Activated CD8-positive, alpha-beta T cell treated with anti-CD3 and anti-CD28 coated beads, Interleukin-2, amount 10 ng/mL, durations not matched to agents 7 days and 5 days (primary cell): ENCODE measurements around the gene PORCN. TPM values are rescaled to one million over a fixed set of nuclear protein-coding genes. Genes with fewer than 3 reads are reported as not detected.

Experiments used
- ATAC-seq: fragments of 150-1000 bp; cut with Tn5 transposase; one replicate; pipeline ENCODE4 v1.10.0; 2021; ENCODE audit warnings: moderate library complexity
- CTCF ChIA-PET: fragments of 350-600 bp; sonication (Branson Sonifier 250); formaldehyde crosslinking; loops from one replicate; lab custom pipeline; 2021; ENCODE audit warnings: antibody characterized with exemption; lab: Charles Lee
- POLR2A ChIA-PET: fragments of 350-600 bp; sonication (Branson Sonifier 250); formaldehyde crosslinking; loops from one replicate; lab custom pipeline; 2021; ENCODE audit warnings: antibody characterized with exemption; lab: Charles Lee
- DNase-seq: peaks from one replicate; pipeline ENCODE4 v3.0.0-alpha.2; 2020
- H3K27ac Mint-ChIP-seq: one replicate; pipeline ENCODE4 v1.8.0; 2021; ENCODE audit warnings: mild to moderate bottlenecking, mixed read lengths
- H3K27me3 Mint-ChIP-seq: one replicate; pipeline ENCODE4 v1.8.0; 2021; ENCODE audit warnings: low read depth, mixed read lengths
- H3K36me3 Mint-ChIP-seq: one replicate; pipeline ENCODE4 v1.8.0; 2021; ENCODE audit warnings: low read depth, mixed read lengths
- H3K4me1 Mint-ChIP-seq: one replicate; pipeline ENCODE4 v1.8.0; 2021; ENCODE audit warnings: low read depth, mixed read lengths
- H3K4me3 Mint-ChIP-seq: one replicate; pipeline ENCODE4 v1.8.0; 2021; ENCODE audit warnings: mild to moderate bottlenecking, mixed read lengths
- H3K9me3 Mint-ChIP-seq: one replicate; pipeline ENCODE4 v1.8.0; 2022; ENCODE audit warnings: mixed read lengths; ENCODE audit not compliant: insufficient read depth
- total RNA-seq, 2 experiments: library from RNA; stranded (reverse); gene quantifications; one replicate each; pipeline ENCODE4 v1.2.3, GENCODE V29; 2021

Gene PORCN
- total RNA-seq, 2 experiments from 2014 or later, result 19.4 to 22.7 TPM

- H3K9me3 Mint-ChIP-seq, result no peaks in the 10 kb centered on the region
- DNase-seq, result no peak
- no peaks in the 10 kb centered on the region for H3K36me3 Mint-ChIP-seq
- no peak for ATAC-seq
- H3K27me3 Mint-ChIP-seq, result no peaks in the 10 kb centered on the region
- H3K4me3 Mint-ChIP-seq, result no peak overlapping the region
- ChIA-PET CTCF (no interaction called here), POLR2A (no interaction called here)
- no peaks in the 10 kb centered on the region for H3K4me1 Mint-ChIP-seq
- no peak overlapping the region for H3K27ac Mint-ChIP-seq
Observed at GRCh38 chrX:48492293-48492910, 16.4 kb upstream of the PORCN start.

GRCh38 chrX:48493890-48494364 lies 14.9 kb upstream of the PORCN start:
- POLR2A ChIA-PET, result no interaction called here
- H3K9me3 Mint-ChIP-seq, result no peaks in the 10 kb centered on the region
- no peak overlapping the region for H3K27ac Mint-ChIP-seq
- CTCF ChIA-PET, result interaction anchor here (0.9 to 1.5 kb wide), 4 partner anchors 15 to 45 kb away, joined by 3 to 4 read pairs (median 4); partner anchors contain the start of gene TBC1D25
- ATAC-seq, result no peak
- no peaks in the 10 kb centered on the region for H3K36me3 Mint-ChIP-seq
- no peaks in the 10 kb centered on the region for H3K4me1 Mint-ChIP-seq
- no peak for DNase-seq
- no peaks in the 10 kb centered on the region for H3K27me3 Mint-ChIP-seq
- H3K4me3 Mint-ChIP-seq, result no peak overlapping the region

GRCh38 chrX:48496660-48497059 lies 12.1 kb upstream of the PORCN start:
- ATAC-seq (no peak), DNase-seq (no peak)
- no peak overlapping the region for H3K4me3 Mint-ChIP-seq
- ChIA-PET CTCF (no interaction called here), POLR2A (no interaction called here)
- no peaks in the 10 kb centered on the region for H3K36me3 Mint-ChIP-seq
- H3K4me1 Mint-ChIP-seq, result no peaks in the 10 kb centered on the region
- H3K27me3 Mint-ChIP-seq, result no peaks in the 10 kb centered on the region
- no peak overlapping the region for H3K27ac Mint-ChIP-seq
- H3K9me3 Mint-ChIP-seq, result no peaks in the 10 kb centered on the region

DNA sequence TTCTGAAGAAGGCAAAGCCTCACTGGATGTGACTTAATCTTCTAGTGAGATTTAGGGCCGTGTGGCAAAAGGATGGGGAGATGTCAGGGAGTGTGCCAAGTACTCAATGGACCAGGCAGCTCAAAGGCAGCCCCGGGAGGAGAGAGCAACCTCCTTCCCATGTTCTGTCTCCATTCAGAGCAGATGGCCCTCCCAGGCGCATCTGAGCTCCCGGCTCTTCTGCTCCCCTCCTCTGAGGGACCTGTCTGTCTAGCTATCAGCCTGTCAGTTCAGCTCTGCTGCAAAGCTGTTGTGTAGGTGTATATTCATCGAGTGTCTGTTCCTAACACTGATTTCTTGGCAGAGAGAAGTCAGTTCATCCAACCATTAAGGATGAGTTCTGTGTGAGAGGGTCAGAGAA lies 10.9 kb upstream of the PORCN start:
- Mint-ChIP-seq H3K9me3 (no peaks in the 10 kb centered on the region), H3K27ac (no peak overlapping the region), H3K36me3 (no peaks in the 10 kb centered on the region), H3K4me3 (no peak overlapping the region), H3K4me1 (no peaks in the 10 kb centered on the region), H3K27me3 (no peaks in the 10 kb centered on the region)
- ChIA-PET CTCF (no interaction called here), POLR2A (interaction anchor here (0.6 kb wide), 1 partner anchor 33 kb away, joined by 3 read pairs; no protein-coding TSS in a partner anchor)
- no peak for ATAC-seq
- DNase-seq, result no peak

DNA sequence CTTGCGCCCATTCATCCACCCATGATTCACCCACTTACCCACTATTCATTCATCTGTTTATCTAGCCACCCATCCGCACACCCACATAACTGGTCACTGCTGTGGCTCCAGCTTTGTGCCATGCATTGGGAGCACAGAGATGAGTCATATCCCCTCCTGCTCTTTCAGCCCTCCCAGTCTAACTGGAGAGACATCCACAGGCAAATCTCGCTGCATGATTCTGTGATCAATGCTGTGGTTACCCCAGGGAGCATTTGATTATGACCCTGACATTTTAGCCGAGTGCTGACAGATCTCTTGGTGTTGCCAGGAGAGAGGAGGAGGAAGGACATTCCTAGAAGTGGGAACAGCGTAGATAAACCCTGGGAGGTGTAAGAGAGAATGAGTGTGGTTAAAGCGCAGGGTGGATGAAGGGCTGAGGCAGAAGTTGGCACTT lies 10.4 kb upstream of the PORCN start:
- H3K27ac Mint-ChIP-seq, result no peak overlapping the region
- H3K4me1 Mint-ChIP-seq, result no peaks in the 10 kb centered on the region
- no peak overlapping the region for H3K4me3 Mint-ChIP-seq

GRCh38 chrX:48504261-48504660 lies 4.5 kb upstream of the PORCN start:
- no peaks in the 10 kb centered on the region for H3K27me3 Mint-ChIP-seq
- H3K4me1 Mint-ChIP-seq, result peaks cover under 1% of the 10 kb centered on the region
- DNase-seq (no peak), ATAC-seq (no peak)
- CTCF ChIA-PET, result no interaction called here
- H3K4me3 Mint-ChIP-seq, result no peak overlapping the region
- peaks cover 2% of the 10 kb centered on the region for H3K36me3 Mint-ChIP-seq
- H3K27ac Mint-ChIP-seq, result no peak overlapping the region
- POLR2A ChIA-PET, result interaction anchor here (0.5 kb wide), 1 partner anchor 54 kb away, joined by 3 read pairs; no protein-coding TSS in a partner anchor
- no peaks in the 10 kb centered on the region for H3K9me3 Mint-ChIP-seq

More for the DNA sequence above, 10.4 kb upstream of the PORCN start:
- ChIA-PET CTCF (no interaction called here), POLR2A (interaction anchor here (0.6 kb wide), 1 partner anchor 32 kb away, joined by 3 read pairs; no protein-coding TSS in a partner anchor)
- DNase-seq (no peak), ATAC-seq (no peak)
- Mint-ChIP-seq H3K27me3 (no peaks in the 10 kb centered on the region), H3K36me3 (no peaks in the 10 kb centered on the region), H3K9me3 (no peaks in the 10 kb centered on the region)

GRCh38 chrX:48505481-48505880 lies 3.3 kb upstream of the PORCN start:
- H3K27me3 Mint-ChIP-seq, result no peaks in the 10 kb centered on the region
- ChIA-PET POLR2A (no interaction called here), CTCF (no interaction called here)
- H3K4me1 Mint-ChIP-seq, result peaks cover 13% of the 10 kb centered on the region
- no peak overlapping the region for H3K4me3 Mint-ChIP-seq
- no peak overlapping the region for H3K27ac Mint-ChIP-seq
- ATAC-seq, result no peak
- H3K9me3 Mint-ChIP-seq, result no peaks in the 10 kb centered on the region
- H3K36me3 Mint-ChIP-seq, result peaks cover 5% of the 10 kb centered on the region
- no peak for DNase-seq

DNA sequence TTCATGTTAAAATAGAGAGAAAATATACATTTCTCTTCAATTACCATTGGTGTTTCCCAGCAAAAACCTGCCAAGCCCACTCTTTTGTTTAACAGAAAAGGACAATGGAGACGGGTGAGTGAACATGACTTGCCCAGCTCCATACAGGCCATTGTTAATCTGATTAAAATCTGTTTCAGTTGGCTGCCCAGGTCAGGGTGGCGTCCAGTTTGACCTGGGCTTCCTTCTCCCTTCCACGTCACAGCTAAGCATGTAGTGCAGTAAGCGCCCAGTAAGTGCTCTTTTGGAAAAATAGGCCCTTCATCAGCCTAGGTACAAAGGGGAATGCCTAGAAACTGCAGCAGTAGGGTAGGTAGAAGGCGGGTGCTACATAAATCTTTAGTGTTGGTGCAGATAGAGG lies 1.5 kb upstream of the PORCN start:
- Mint-ChIP-seq H3K9me3 (no peaks in the 10 kb centered on the region), H3K4me1 (peaks cover 29% of the 10 kb centered on the region), H3K4me3 (peak overlapping the region; percentile 10), H3K27ac (no peak overlapping the region), H3K27me3 (no peaks in the 10 kb centered on the region), H3K36me3 (peaks cover 15% of the 10 kb centered on the region)
- no peak for ATAC-seq
- POLR2A ChIA-PET, result no interaction called here
- no peak for DNase-seq
- CTCF ChIA-PET, result interaction anchor here (1.8 kb wide), 1 partner anchor 33 kb away, joined by 5 read pairs; no protein-coding TSS in a partner anchor

GRCh38 chrX:48509245-48509590 lies 426 bp downstream of the PORCN start:
- CTCF ChIA-PET, result no interaction called here
- peaks cover 18% of the 10 kb centered on the region for H3K36me3 Mint-ChIP-seq
- peak overlapping the region; percentile 88 for H3K4me3 Mint-ChIP-seq
- H3K27me3 Mint-ChIP-seq, result no peaks in the 10 kb centered on the region
- H3K27ac Mint-ChIP-seq, result peak overlapping the region; percentile 85
- POLR2A ChIA-PET, result no interaction called here
- DNase-seq (no peak), ATAC-seq (peak; percentile 14)
- peaks cover 30% of the 10 kb centered on the region for H3K4me1 Mint-ChIP-seq
- no peaks in the 10 kb centered on the region for H3K9me3 Mint-ChIP-seq

DNA sequence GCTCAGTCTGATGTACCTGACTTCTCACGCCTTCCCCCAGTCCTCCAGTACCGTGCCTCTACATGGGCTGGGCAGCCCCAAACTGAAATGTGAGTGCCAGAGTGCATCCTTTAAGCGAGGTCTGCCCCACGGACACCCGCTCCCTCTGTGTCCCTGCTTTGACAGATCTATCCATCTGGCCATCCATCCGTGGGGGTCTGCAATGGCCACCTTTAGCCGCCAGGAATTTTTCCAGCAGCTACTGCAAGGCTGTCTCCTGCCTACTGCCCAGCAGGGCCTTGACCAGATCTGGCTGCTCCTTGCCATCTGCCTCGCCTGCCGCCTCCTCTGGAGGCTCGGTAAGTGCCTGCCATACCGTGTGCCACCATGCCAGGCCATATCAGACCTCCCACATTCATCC lies 827 bp downstream of the PORCN start:
- DNase-seq (no peak), ATAC-seq (peak; percentile 12)
- H3K27ac Mint-ChIP-seq, result peak overlapping the region; percentile 85
- ChIA-PET POLR2A (no interaction called here), CTCF (no interaction called here)
- peaks cover 30% of the 10 kb centered on the region for H3K4me1 Mint-ChIP-seq
- H3K27me3 Mint-ChIP-seq, result no peaks in the 10 kb centered on the region
- H3K4me3 Mint-ChIP-seq, result peak overlapping the region; percentile 88
- peaks cover 20% of the 10 kb centered on the region for H3K36me3 Mint-ChIP-seq
- no peaks in the 10 kb centered on the region for H3K9me3 Mint-ChIP-seq

GRCh38 chrX:48511560-48511959 lies 2.8 kb downstream of the PORCN start:
- ChIA-PET POLR2A (no interaction called here), CTCF (no interaction called here)
- H3K27ac Mint-ChIP-seq, result peak overlapping the region; percentile 66
- DNase-seq (no peak), ATAC-seq (no peak)
- H3K4me1 Mint-ChIP-seq, result peaks cover 38% of the 10 kb centered on the region
- no peaks in the 10 kb centered on the region for H3K27me3 Mint-ChIP-seq
- H3K36me3 Mint-ChIP-seq, result peaks cover 29% of the 10 kb centered on the region
- no peak overlapping the region for H3K4me3 Mint-ChIP-seq
- no peaks in the 10 kb centered on the region for H3K9me3 Mint-ChIP-seq

DNA sequence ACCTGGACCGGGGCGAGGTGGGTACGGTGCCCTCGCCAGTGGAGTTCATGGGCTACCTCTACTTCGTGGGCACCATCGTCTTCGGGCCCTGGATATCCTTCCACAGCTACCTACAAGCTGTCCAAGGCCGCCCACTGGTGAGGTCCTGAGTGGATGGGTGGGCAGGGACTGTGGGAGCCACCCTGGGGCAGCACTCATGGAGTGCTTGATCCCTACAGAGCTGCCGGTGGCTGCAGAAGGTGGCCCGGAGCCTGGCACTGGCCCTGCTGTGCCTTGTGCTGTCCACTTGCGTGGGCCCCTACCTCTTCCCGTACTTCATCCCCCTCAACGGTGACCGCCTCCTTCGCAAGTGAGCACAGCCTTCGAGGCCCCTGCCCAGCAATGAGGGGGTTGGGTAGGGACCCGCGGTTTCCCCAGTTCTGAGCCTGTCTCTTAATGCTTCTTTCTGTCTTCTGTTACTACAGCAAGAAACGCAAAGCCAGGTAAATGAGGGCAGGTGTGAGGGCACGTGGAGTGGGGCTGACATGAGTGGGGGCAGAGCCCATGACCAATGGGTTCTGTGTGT lies 3.7 kb downstream of the PORCN start:
- peaks cover 29% of the 10 kb centered on the region for H3K36me3 Mint-ChIP-seq
- no peak overlapping the region for H3K4me3 Mint-ChIP-seq

More for the DNA sequence above, 3.7 kb downstream of the PORCN start:
- ATAC-seq (no peak), DNase-seq (no peak)
- Mint-ChIP-seq H3K4me1 (peaks cover 45% of the 10 kb centered on the region), H3K9me3 (no peaks in the 10 kb centered on the region), H3K27me3 (no peaks in the 10 kb centered on the region), H3K27ac (no peak overlapping the region)
- ChIA-PET POLR2A (no interaction called here), CTCF (no interaction called here)
